Colonic mucosa (tissue), 4 donors: ENCODE results near the gene EARS2. TPM values are rescaled to one million over a fixed set of nuclear protein-coding genes. Genes with fewer than 3 reads are reported as not detected.

Experiments
- DNase-seq: peaks from one replicate; pipeline ENCODE4 v3.0.0-alpha.2; 2020
- H3K27ac ChIP-seq: fragments of 200-600 bp; one replicate; pipeline ENCODE4 v1.8.0; 2021
- H3K27me3 ChIP-seq: fragments of 200-600 bp; one replicate; pipeline ENCODE4 v1.8.0; 2021
- H3K36me3 ChIP-seq: fragments of 200-600 bp; one replicate; pipeline ENCODE4 v1.8.0; 2021
- H3K4me1 ChIP-seq: fragments of 200-600 bp; one replicate; pipeline ENCODE4 v1.8.0; 2021; ENCODE audit warnings: mild to moderate bottlenecking
- H3K4me3 ChIP-seq: fragments of 200-600 bp; one replicate; pipeline ENCODE4 v1.8.0; 2021
- H3K9ac ChIP-seq, 2 donors: one replicate each; pipeline ENCODE4 v1.7.0; 2013; ENCODE audit warnings: control low read depth in 2 of 2, low read depth in 2 of 2, low read length in 2 of 2
- H3K9me3 ChIP-seq: fragments of 200-600 bp; one replicate; pipeline ENCODE4 v1.8.0; 2021
- intact Hi-C: fragments of 100-400 bp; cut with DNase I; formaldehyde crosslinking; loops from one replicate; pipeline ENCODE4 v1.14.1; 2022
- total RNA-seq, 2 donors: library from RNA; stranded (reverse); fragmentation: NEBNext Ultra II Directional in 1 of 2; extraction: Animal tissue kit (Norgen Biotek cat#: 25700) in 1 of 2; gene quantifications; one replicate each; pipeline ENCODE4 v1.2.1, GENCODE V29; 2021
- TF ChIP-seq, protein P1 (sequence below): fragments of 200-600 bp; IDR thresholded peaks from one replicate; pipeline ENCODE4 v1.8.0; 2022; ENCODE audit warnings: antibody characterized with exemption, mild to moderate bottlenecking
- donor health status: healthy.
- donor health status: DM: no; HTN: no; CAD: no.
- donor health status: DM: no; HTN: no; CAD: no.

Gene EARS2
- total RNA-seq, 2 donors from 2014 or later = 12.3 to 28.7 TPM

DNA sequence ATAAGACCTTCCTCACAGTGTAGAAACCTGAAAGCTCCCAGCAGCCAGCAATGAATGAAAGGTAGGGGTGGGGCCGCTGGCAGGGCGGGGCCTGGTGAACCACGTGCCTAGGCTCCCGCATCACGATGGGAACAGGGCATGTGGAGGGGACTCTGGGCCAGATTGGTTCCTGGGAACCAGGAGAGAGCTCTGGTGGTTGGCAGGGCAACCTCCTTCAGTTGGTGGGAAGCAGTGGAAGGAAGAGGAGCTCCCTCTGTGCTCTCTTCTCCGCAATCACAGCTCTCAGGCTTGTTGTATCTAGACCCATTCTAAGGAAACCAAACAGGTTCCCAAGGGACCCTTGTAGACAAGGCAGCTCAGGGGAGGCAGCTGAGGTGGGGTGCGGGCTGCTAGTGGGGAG, 57.3 kb downstream of the EARS2 start:
- intact Hi-C loops = no loop called here
- H3K36me3 ChIP-seq = no peaks in the 10 kb centered on the region
- H3K27me3 ChIP-seq = no peaks in the 10 kb centered on the region
- no peak overlapping the region for H3K4me3 ChIP-seq
- no peak for DNase-seq
- H3K4me1 ChIP-seq = peaks cover 10% of the 10 kb centered on the region
- no peak overlapping the region for H3K27ac ChIP-seq
- H3K9ac ChIP-seq = no peak overlapping the region
- no peaks in the 10 kb centered on the region for H3K9me3 ChIP-seq
- TF ChIP-seq, protein P1, sequence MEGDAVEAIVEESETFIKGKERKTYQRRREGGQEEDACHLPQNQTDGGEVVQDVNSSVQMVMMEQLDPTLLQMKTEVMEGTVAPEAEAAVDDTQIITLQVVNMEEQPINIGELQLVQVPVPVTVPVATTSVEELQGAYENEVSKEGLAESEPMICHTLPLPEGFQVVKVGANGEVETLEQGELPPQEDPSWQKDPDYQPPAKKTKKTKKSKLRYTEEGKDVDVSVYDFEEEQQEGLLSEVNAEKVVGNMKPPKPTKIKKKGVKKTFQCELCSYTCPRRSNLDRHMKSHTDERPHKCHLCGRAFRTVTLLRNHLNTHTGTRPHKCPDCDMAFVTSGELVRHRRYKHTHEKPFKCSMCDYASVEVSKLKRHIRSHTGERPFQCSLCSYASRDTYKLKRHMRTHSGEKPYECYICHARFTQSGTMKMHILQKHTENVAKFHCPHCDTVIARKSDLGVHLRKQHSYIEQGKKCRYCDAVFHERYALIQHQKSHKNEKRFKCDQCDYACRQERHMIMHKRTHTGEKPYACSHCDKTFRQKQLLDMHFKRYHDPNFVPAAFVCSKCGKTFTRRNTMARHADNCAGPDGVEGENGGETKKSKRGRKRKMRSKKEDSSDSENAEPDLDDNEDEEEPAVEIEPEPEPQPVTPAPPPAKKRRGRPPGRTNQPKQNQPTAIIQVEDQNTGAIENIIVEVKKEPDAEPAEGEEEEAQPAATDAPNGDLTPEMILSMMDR = no peak

DNA sequence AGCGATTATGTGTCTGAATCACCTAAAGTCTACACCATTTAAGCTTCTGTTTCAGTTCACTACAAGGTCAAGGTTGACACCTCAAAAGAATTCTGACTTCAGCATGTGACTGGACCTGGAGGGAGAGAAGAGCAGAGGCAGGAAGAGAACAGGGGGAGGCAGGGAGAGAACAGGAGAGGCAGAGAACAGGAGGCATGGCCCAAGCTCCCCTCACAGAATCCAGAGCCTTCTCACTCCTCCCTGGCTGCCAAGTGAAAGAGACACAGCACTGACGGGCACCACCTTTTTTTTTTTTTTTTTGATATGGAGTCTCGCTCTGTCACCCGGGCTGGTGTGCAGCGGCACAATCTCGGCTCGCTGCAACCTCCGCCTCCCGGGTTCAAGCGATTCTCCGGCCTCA, 58.3 kb downstream of the EARS2 start:
- peaks cover 6% of the 10 kb centered on the region for H3K4me1 ChIP-seq
- no peak for DNase-seq
- intact Hi-C loops = no loop called here
- TF ChIP-seq, protein P1 = no peak
- H3K4me3 ChIP-seq = no peak overlapping the region
- no peaks in the 10 kb centered on the region for H3K36me3 ChIP-seq
- no peaks in the 10 kb centered on the region for H3K9me3 ChIP-seq
- no peaks in the 10 kb centered on the region for H3K27me3 ChIP-seq
- H3K9ac ChIP-seq = no peak overlapping the region
- no peak overlapping the region for H3K27ac ChIP-seq

DNA sequence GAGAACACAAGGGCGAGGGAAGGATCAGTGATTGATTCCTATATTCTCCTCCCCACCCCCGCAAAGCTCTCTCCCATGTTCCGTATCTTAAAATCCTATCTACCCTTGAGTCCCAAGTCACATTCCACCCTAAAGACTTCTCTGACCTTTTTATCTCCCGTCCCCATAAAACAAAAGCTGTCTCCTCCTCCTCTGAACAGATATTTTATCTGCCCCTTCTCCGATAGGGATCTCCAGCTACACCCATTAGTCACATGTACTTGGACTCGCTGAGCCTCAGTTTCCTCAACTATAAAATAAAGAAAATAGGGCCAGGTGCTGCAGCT, 59.6 kb downstream of the EARS2 start:
- H3K4me1 ChIP-seq = peaks cover 6% of the 10 kb centered on the region
- TF ChIP-seq, protein P1 = no peak
- H3K9me3 ChIP-seq = no peaks in the 10 kb centered on the region
- DNase-seq = no peak
- intact Hi-C loops = no loop called here
- no peaks in the 10 kb centered on the region for H3K36me3 ChIP-seq
- no peak overlapping the region for H3K4me3 ChIP-seq
- H3K27me3 ChIP-seq = no peaks in the 10 kb centered on the region
- no peak overlapping the region for H3K9ac ChIP-seq
- no peak overlapping the region for H3K27ac ChIP-seq

DNA sequence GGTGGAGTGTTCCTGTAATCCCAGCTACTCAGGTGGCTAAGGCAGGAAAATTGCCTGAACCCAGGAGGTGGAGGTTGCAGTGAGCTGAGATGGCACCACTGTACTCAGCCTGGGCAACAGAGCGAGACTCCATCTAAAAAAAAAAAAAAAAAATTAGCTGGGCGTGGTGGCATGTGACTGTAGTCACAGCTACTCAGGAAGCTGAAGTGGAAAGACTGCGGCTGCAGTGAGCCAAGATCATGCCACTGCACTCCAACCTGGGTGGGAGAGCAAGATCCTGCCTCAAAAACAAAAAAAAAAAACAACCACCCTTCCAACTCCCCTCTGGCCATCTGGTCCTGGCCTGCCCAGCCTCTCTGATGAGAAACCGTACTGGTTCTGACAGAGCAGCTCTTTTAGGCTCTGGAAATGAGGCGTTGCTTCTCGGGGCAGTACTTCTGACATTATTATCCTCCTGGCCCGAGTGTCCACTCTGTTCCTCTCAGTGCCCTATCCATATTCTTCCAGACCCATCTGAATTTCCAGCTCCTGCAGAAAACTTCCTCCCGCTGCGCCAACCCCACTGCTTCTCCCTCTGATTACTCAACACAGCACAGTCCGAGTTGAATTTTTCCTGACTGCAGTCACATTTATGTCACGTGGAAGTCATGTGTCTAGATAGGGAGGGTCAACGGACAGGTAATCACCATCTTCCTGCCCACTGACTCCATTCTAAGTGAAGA, 60.2 kb downstream of the EARS2 start:
- TF ChIP-seq, protein P1 = no peak
- peaks cover 6% of the 10 kb centered on the region for H3K4me1 ChIP-seq
- no peaks in the 10 kb centered on the region for H3K36me3 ChIP-seq
- DNase-seq = no peak
- no peak overlapping the region for H3K4me3 ChIP-seq
- H3K27me3 ChIP-seq = no peaks in the 10 kb centered on the region
- H3K9me3 ChIP-seq = no peaks in the 10 kb centered on the region
- no peak overlapping the region for H3K9ac ChIP-seq
- intact Hi-C loops = no loop called here
- H3K27ac ChIP-seq = no peak overlapping the region

DNA sequence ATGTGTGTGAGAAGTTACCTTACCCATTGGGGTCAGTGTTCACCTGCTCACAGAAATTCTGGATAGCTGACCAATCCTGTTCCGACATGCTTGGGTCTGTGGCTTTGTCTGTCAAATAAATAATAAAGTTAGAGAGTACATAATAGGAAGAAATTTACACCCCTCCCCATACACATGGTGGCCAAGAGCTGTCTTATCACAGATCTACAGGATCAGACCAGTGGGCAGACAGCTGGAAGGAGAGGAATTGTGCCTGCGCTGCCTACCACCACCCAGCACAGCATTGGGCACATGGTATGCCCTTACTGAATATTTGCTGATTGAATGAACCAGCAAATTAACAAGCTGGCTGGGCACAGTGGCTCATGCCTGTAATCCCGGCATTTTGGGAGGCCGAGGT, 61.5 kb downstream of the EARS2 start:
- intact Hi-C loops = no loop called here
- Histone ChIP-seq H3K27me3 (no peaks in the 10 kb centered on the region), H3K27ac (no peak overlapping the region), H3K4me3 (no peak overlapping the region), H3K9me3 (no peaks in the 10 kb centered on the region), H3K4me1 (peaks cover 6% of the 10 kb centered on the region), H3K9ac (no peak overlapping the region), H3K36me3 (peaks cover 5% of the 10 kb centered on the region)
- TF ChIP-seq, protein P1 = no peak
- DNase-seq = no peak
